Spleen (tissue), 7 donors: ENCODE measurements around the gene SAT1.

Source experiments
- CTCF ChIP-seq, 11 experiments: fragments of 200-600 bp in 7 of 11; fragments of 450-650 bp in 4 of 11; sonication (generic) in 4 of 11; IDR thresholded peaks in 8 of 11; conservative IDR thresholded peaks in 3 of 11; 1 replicate in 7 of 11; 2 replicates in 4 of 11; pipeline versions ENCODE4 v1.4.0 to v1.8.0; 2016 to 2021; ENCODE audit warnings: antibody characterized with exemption in 11 of 11, inconsistent platforms in 4 of 11, mild to moderate bottlenecking in 1 of 11
- POLR2A ChIP-seq, 3 donors: fragments of 450-650 bp; IDR thresholded peaks; one replicate each; pipeline ENCODE4 v1.5.1; 2017; ENCODE audit warnings: antibody characterized with exemption in 3 of 3, mild to moderate bottlenecking in 1 of 3
- POLR2AphosphoS5 ChIP-seq, 3 donors: sonication (generic); formaldehyde crosslinking; IDR thresholded peaks; one replicate each; pipeline ENCODE4 v1.5.1; 2017; ENCODE audit warnings: antibody characterized with exemption in 3 of 3
- donor health status: DM: no; HTN: no; CAD: no; lungs with moderate emphysema.
- donor health status: DM: no; HTN: no; CAD: no.
- donor health status: DM: no; HTN: no; CAD: no.

DNA sequence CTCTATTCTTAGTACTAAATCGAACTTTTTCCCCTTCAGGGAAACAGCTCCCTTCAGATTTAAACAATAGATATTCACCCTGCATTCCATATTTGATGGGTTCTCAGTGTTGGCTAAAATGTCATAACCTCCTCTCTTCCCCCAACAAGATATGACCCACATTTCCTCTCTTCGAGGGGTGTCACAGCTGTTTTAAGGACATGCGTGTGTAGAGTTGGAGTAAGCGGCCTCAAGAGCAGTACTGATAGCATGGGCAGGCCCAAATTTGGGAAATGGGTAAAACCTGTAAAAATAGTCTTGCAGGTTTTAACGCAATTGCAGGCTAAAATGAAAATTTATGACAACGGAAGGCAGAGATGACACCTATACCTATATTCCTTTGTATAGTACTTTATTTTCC lies 28.7 kb downstream of the SAT1 start:
- TF ChIP-seq POLR2AphosphoS5 (IDR thresholded peaks at IDR 0.05) (no peak), CTCF (IDR thresholded peaks at IDR 0.05 in 8 of 11, conservative IDR thresholded peaks at IDR 0.05 in 3 of 11) (no peak), POLR2A (IDR thresholded peaks at IDR 0.05) (no peak)
